Muscle of leg (tissue), 9 donors: ENCODE data around the gene DNAI2. TPM values are rescaled to one million over a fixed set of nuclear protein-coding genes. Genes with fewer than 3 reads are reported as not detected.

Experiments
- polyA plus RNA-seq, 8 donors: library from polyadenylated mRNA; unstranded; fragments of 120-200 nt; gene quantifications; one replicate each; pipeline versions ENCODE4 v1.2.1 to v1.2.3, GENCODE V29; 2013; ENCODE audit warnings: inconsistent platforms in 1 of 8, low replicate concordance in 1 of 8; ENCODE audit not compliant: insufficient read length in 8 of 8, insufficient read depth in 1 of 8
- total RNA-seq: library from RNA; stranded (reverse); fragments of 120-200 nt; gene quantifications from one replicate; pipeline ENCODE4 v1.2.4, GENCODE V29; 2013

Gene DNAI2
- total and polyA plus RNA-seq, 9 donors: 0.09 to 0.38 (median 0.17) TPM; not detected in 3

Other genes with a start within 250 kb of the DNAI2 start
- 3,184 TPM for gene RPL38, start 70.6 kb upstream of the DNAI2 start, total RNA-seq
- 1,000 to 10,000 TPM; 1,606 to 2,231 (median 1,792) TPM for gene RPL38, start 70.6 kb upstream of the DNAI2 start, polyA plus RNA-seq
- 35.5 TPM for gene TTYH2, start 60.7 kb upstream of the DNAI2 start, total RNA-seq
- gene TTYH2, start 60.7 kb upstream of the DNAI2 start, polyA plus RNA-seq: 10 to 100 TPM; 40.3 to 85.2 (median 71.1) TPM
- gene KIF19, start 52.0 kb downstream of the DNAI2 start, total RNA-seq: 1.6 TPM
- 1 to 10 TPM in 7 of 8 donors, under 1 TPM in 1; 0.74 to 2.5 (median 1.7) TPM for gene KIF19, start 52.0 kb downstream of the DNAI2 start, polyA plus RNA-seq
- not detected for gene BTBD17, start 87.6 kb downstream of the DNAI2 start, total RNA-seq
- under 1 TPM in 6 of 8 donors, not detected in 2; 0.06 to 0.28 (median 0.11) TPM for gene BTBD17, start 87.6 kb downstream of the DNAI2 start, polyA plus RNA-seq
- gene GPR142, start 93.3 kb downstream of the DNAI2 start, total RNA-seq: 0.04 TPM
- under 1 TPM in 6 of 8 donors, not detected in 2; 0.13 to 0.28 (median 0.20) TPM for gene GPR142, start 93.3 kb downstream of the DNAI2 start, polyA plus RNA-seq
- gene GPRC5C, start 157.9 kb downstream of the DNAI2 start, total RNA-seq: 56.0 TPM
- 10 to 100 TPM; 16.2 to 37.5 (median 32.3) TPM for gene GPRC5C, start 157.9 kb downstream of the DNAI2 start, polyA plus RNA-seq
- 2.5 TPM for gene CD300A, start 192.4 kb downstream of the DNAI2 start, total RNA-seq
- 1 to 10 TPM; 1.7 to 4.0 (median 2.4) TPM for gene CD300A, start 192.4 kb downstream of the DNAI2 start, polyA plus RNA-seq